ENCODE data around the gene RIOX2.

- no peak for TF ChIP-seq EZH2 (IDR thresholded peaks at IDR 0.05)
- TF ChIP-seq, protein P1, sequence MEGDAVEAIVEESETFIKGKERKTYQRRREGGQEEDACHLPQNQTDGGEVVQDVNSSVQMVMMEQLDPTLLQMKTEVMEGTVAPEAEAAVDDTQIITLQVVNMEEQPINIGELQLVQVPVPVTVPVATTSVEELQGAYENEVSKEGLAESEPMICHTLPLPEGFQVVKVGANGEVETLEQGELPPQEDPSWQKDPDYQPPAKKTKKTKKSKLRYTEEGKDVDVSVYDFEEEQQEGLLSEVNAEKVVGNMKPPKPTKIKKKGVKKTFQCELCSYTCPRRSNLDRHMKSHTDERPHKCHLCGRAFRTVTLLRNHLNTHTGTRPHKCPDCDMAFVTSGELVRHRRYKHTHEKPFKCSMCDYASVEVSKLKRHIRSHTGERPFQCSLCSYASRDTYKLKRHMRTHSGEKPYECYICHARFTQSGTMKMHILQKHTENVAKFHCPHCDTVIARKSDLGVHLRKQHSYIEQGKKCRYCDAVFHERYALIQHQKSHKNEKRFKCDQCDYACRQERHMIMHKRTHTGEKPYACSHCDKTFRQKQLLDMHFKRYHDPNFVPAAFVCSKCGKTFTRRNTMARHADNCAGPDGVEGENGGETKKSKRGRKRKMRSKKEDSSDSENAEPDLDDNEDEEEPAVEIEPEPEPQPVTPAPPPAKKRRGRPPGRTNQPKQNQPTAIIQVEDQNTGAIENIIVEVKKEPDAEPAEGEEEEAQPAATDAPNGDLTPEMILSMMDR (IDR thresholded peaks at IDR 0.05): no peak
These were observed 42.2 kb downstream of the RIOX2 start for GRCh38 chr3:97930018-97930417.
